Measurements from ENCODE around the gene RNF26.

GRCh38 chr11:119357074-119357473 is 22.7 kb downstream of the RNF26 start:
- TF ChIP-seq CTCF (IDR thresholded peaks at IDR 0.05 in 2 of 3, conservative IDR thresholded peaks at IDR 0.05 in 1 of 3; ENCODE audit: borderline replicate concordance in 1 of 3, insufficient read depth in 1 of 3, low read depth in 2 of 3, low read length in 2 of 3) (no peak), ATF3 (IDR thresholded peaks at IDR 0.05) (no peak), JUND (IDR thresholded peaks at IDR 0.05) (no peak), POLR2A (IDR thresholded peaks at IDR 0.05; ENCODE audit: borderline replicate concordance, extremely low read depth, insufficient read depth, insufficient read length) (no peak)

Data from HCT116 (cell line).